ENCODE data around the gene ZNF516.

ZNF516 gene

DNA sequence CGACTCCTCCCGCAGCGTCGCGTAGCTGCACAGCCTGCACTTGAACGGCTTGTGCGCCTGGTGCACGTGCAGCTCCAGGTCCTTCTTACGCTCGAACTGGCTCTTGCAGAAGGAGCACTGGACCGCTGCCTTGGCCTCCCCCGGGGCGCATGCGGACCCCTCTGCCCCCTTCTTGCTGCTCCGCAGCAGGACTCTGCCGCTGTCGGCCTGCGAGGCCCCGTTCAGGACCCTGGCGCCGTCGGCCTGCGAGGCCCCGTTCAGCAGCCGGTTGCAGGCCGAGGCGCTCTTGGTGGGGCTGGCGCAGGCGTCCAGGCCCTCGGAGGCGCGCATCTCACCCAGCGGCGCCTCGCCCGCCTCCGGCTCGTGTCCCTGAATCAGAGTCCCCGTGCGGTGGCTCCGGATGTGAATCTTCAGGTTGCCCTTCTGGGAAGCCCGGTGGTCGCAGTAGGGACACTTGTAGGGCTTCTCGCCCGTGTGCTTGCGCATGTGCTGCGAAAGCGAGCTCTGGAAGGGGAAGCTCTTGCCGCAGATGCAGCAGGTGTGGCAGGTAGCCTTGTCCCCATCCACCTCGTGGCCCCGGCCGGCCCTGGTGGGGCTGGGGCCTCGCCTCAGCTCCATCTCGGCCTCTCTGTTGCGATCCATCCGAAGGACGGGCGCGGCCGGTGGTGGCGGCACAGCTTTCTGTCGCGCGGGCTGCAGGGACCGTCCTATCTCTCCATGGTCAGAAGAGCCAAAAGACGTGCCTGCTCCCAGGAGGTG lies 52.5 kb downstream of the ZNF516 start:
- in situ Hi-C loops (cut with MboI; ENCODE audit: low sequenced_read_pairs), result no loop called here

DNA sequence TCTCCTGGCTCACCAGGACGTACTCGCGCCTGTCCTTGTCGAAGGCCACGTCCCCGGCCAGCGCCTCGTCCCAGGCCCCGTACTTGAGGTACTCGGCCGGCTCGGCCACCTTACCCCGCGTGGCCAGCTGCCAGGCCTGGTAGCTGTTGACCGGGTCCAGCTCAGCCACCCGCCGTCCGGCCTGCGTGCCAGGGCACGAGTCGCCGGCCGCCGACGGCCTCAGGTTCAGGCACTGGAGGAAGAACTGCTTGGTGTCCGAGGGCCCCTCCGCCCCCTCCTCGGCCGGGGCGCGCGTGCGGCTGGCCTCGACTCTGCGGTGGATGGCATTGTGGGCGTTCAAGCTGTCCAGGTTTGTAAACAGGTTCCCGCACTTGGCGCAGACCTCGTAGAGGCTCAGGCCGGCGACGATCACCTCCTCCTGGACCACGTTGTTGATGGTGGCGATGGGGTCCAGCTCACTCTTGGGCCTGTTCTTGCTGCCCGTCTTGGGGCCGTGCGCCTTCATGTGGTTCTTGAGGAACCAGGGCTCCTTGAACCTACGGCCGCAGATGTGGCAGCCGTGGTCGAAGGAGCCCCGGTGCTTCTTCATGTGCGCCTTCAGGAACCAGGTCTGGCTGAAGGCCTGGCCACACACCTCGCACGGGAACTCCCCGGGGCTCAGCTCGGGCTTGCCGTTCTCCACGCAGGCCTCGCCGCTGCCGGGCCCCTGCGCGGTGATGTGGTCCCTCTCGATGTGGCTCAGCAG lies 53.2 kb downstream of the ZNF516 start:
- in situ Hi-C loops (cut with MboI; ENCODE audit: low sequenced_read_pairs), result no loop called here

- in situ Hi-C loops (cut with MboI; ENCODE audit: low sequenced_read_pairs), result no loop called here
These were observed 53.9 kb downstream of the ZNF516 start for GRCh38 chr18:76441002-76441667.

DNA sequence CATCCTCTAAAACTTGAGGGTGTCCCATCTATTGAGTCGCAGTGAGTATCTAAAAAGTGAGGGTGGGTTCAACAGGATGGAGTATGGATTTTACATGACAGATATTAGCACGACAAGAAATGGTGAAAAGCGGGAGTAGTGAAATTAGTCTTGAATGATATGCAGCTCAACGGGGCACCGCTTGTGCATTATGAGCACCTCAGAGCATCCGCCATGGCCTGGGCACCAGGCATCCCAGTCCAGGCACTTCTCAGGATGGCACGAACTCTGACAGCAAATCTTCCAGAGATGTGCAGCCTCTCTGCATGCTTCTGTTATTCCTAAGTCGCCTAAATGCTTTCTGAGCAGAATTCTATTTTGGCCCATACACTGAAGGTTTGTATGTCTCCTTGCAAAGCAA lies 57.1 kb downstream of the ZNF516 start:
- in situ Hi-C loops (cut with MboI; ENCODE audit: low sequenced_read_pairs), result no loop called here

- in situ Hi-C loops (cut with MboI; ENCODE audit: low sequenced_read_pairs), result no loop called here
These were observed 58.0 kb downstream of the ZNF516 start for GRCh38 chr18:76437011-76437410.

DNA sequence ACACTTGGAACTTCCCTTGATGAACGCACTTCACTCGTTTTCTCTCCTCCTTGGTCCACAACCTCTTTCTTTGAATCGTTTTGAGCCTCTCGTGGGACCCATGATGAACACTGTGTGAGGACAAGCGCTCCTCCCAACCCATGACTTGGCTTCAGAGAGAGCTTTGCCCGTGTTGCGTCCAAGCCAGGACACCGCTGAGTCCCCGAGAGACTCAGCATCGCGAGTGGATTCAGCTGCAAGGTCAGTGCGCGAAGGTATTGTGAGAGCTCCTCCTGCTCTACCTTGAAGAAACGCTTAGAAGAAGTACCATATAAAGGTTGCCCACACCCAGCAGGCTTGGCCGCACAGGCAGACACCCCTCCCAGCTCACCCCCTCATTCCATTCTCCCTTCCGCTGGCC lies 58.7 kb downstream of the ZNF516 start:
- in situ Hi-C loops (cut with MboI; ENCODE audit: low sequenced_read_pairs), result no loop called here

DNA sequence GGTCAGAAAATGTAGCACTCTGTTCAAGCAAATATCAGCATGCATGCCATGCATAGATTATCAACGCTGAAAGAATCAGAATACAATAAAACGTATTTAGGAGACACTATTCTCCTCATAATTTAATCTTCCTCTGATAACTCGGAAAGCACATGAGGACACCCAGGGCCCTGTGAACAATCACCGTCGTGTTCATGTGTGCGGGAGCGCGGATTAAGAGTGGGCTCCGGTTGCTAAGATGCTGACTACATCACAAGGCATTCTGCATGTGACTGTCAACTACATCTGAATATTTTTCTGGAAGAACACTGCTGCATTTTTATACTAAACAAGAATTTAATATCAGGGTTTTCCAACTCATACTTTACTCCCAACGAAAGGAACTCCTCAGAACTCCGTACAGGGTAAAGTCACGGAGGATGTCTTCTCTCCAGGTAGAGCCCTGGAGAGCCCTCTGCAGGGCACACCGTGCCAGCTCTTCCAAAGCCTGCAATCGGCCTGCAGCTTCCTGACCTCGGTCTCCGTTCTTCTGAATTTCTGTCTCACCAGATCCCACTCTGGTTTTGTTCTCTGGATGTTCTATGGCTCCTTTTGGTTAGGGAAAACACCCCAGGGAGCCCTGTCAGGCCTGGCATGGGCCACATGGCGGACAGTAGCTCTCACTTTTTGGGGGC lies 59.6 kb downstream of the ZNF516 start:
- in situ Hi-C loops (cut with MboI; ENCODE audit: low sequenced_read_pairs), result no loop called here

DNA sequence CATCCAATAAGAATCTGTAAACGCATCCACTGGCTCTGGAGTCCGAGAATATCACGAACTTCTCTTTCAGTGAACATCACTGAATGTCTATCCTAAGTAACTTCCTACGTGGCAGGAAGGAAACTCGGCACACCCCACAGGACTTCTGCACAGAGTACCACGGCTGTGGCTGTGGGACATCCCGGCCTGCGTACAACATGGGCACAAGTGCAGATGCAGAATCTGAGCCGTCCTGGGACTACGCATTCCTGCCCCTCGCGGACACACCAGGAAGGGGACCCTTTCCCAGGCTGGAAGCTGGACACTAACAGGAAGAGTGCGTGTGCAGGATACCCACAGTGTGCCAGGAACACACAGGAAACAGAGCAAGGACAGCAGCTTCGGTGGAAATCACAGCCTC lies 60.6 kb downstream of the ZNF516 start:
- in situ Hi-C loops (cut with MboI; ENCODE audit: low sequenced_read_pairs), result no loop called here

- in situ Hi-C loops (cut with MboI; ENCODE audit: low sequenced_read_pairs), result no loop called here
These were observed 61.3 kb downstream of the ZNF516 start for GRCh38 chr18:76433788-76434187.

- in situ Hi-C loops (cut with MboI; ENCODE audit: low sequenced_read_pairs), result no loop called here
These were observed 61.9 kb downstream of the ZNF516 start for GRCh38 chr18:76432970-76433767.

DNA sequence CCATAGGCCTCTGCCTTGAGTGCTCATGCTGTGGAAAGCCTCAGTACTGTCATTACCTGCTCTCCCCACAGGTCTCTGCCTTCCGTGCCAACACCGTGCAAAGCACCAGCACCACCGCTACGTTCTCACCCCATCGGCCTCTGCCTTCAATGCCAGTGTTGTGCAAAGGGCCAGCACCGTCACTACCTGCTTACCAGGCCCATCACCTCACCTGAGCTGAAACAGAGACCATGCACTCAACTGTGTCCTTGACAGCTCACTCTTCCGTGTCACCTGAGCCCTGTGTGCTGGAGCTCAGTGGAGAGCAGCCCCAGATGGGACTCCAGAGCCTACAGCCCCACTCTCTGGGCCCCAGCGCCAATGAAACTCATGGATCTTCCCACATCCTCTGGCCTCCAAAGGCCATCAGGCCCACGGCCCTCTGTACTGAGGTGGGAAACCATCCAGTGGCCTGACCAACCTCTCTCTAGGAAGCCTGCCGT lies 62.7 kb downstream of the ZNF516 start:
- in situ Hi-C loops (cut with MboI; ENCODE audit: low sequenced_read_pairs), result no loop called here

DNA sequence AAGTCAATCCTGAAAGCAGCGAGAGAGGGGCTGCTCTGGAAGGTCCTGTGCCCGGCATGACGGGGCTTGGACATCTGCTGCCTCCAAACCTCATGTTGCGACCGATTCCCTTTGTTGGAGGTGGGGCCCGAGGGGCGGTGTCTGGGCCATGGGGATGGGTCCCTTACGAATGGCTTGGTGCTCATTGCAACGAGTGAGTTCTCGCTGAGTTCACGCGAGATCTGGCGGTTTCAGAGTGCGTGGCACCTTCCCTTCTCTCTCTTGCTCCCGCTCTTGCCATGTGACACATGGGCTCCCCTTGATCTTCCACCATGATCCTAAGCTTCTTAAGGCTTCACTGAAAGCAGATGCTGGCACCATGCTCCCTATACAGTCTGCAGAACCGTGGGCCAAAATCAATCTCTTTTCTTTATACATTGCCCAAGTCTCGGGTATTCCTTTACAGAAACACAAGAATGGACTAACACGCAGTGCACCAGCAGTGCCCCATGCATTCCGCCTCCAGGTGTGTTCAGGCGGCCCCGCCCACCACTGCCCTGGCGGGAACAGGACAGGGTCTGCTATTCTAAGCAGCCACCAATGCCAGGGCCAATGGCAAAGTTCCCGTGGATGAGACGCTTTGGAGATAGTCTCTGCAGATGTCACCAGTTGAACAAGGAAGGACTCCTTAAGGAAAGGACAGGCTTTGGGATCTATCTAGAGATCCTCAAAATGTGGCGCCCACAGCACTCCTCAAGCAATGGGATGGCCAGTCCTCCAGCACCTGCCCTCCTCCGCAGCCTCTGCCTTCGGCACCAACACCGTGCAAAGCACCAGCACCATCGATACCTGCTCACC lies 63.4 kb downstream of the ZNF516 start:
- in situ Hi-C loops (cut with MboI; ENCODE audit: low sequenced_read_pairs), result no loop called here

- in situ Hi-C loops (cut with MboI; ENCODE audit: low sequenced_read_pairs), result no loop called here
These were observed 64.4 kb downstream of the ZNF516 start for GRCh38 chr18:76430636-76431035.

DNA sequence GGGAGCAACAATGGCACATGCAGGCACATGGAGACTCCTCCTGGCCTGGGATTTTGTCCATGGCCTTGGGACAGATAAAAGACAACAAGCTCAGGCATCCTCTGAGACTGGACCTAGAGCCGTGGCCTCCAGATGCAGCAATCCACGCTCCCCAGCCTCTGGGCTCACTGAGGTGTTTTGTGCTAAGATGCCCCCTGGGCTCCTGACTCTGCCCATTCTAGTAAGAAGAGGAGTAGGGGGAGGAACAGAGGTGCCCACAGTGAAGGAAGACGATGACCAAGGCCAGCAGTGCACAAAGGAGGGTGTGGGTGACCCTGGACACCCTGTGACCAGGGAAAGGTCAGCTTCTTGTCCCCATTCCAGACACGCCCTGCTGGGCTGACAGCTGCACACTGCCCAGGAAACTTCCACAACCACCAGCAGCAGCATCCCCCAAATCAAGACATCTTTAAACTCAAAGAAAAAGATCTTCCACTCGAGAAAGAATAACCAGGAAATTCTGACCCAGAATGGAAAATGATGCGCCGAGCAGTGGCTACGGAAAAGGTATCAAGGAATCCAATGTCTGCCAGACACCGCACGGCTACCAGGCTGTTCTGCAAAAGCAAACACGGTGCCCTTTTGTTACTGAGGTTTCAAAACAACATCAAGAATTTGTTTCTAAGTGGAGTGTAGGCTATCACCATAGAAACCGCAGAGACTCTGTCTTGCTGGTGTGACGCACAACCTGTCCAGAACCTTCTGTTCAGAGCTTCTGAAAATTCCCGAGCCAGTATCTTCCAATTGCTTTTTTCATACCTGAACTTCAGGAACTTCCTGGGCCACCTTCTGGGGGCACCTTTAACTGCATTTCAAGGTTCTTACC lies 65.5 kb downstream of the ZNF516 start:
- in situ Hi-C loops (cut with MboI; ENCODE audit: low sequenced_read_pairs), result no loop called here

GRCh38 chr18:76428396-76429261 lies 66.4 kb downstream of the ZNF516 start:
- in situ Hi-C loops (cut with MboI; ENCODE audit: low sequenced_read_pairs), result no loop called here

DNA sequence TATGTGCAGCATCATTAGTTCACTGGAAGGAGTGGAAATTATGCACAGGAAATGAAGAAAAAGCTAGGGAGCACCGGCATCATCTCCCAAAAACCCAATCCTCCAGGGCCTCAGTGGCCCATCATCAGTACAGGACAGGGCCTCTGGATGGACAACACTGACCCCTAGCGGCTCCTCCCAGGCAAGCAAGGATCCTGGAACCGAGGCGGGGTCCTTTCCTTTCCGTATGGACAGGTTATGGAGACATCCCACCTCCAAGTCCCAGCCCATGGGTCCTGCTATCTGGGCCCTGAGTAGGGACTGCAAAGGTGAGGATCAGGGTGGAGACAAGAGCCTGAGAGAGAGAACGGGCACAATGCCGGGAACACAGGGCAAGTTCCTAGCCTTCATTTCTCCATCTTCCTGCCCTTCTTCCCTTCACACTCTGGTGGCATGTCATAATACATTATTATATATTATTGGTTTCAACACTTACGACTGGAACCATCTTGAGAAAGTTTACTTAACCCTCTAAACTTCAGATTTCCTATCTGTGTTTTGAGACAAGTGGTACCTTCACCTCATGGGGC lies 68.2 kb downstream of the ZNF516 start:
- in situ Hi-C loops (cut with MboI; ENCODE audit: low sequenced_read_pairs), result no loop called here
